Measurements from ENCODE around the gene RNF166. TPM values are rescaled to one million over a fixed set of nuclear protein-coding genes. Genes with fewer than 3 reads are reported as not detected.

RNF166 gene
- total and polyA plus RNA-seq, 2 donors (not counting 1 experiment from before 2014, with no cell fraction given) = 6.6 to 9.7 TPM

GRCh38 chr16:88713568-88714419, 7.6 kb upstream of the RNF166 start:
- no peaks in the 10 kb centered on the region for H3K27me3 ChIP-seq (ENCODE audit: control insufficient read depth, insufficient read depth, low read length)
- no peak overlapping the region for H3K4me2 ChIP-seq (ENCODE audit: extremely low read depth, insufficient read depth, low read length)
- TF ChIP-seq CTCF (conservative IDR thresholded peaks at IDR 0.05 in 1 of 2, IDR thresholded peaks at IDR 0.05 in 1 of 2; ENCODE audit: low read depth in 1 of 2, low read length in 2 of 2) (no peak), EZH2 (IDR thresholded peaks at IDR 0.05; ENCODE audit: low read length, missing control alignments) (no peak)
- H4K20me1 ChIP-seq (ENCODE audit: control insufficient read depth, extremely low read depth, insufficient read depth, low read length) = no peaks in the 10 kb centered on the region
- no peak overlapping the region for H3K4me3 ChIP-seq (replicated peaks in 1 of 4; ENCODE audit: control extremely low read depth in 1 of 4, insufficient read depth in 1 of 4, low read depth in 3 of 4, low read length in 4 of 4)
- H3K4me1 ChIP-seq (ENCODE audit: control insufficient read depth, extremely low read depth, insufficient read depth, low read length) = no peaks in the 10 kb centered on the region
- peaks cover 7% of the 10 kb centered on the region for H3K79me2 ChIP-seq (ENCODE audit: control insufficient read depth, insufficient read depth, low read length)
- H3K27ac ChIP-seq (ENCODE audit: insufficient read depth, low read length) = no peak overlapping the region
- H3K9ac ChIP-seq (ENCODE audit: insufficient read depth, low read length) = no peak overlapping the region
- H3K9me3 ChIP-seq (ENCODE audit: control insufficient read depth, insufficient read depth, low read depth, low read length) = no peaks in the 10 kb centered on the region
- H2AFZ ChIP-seq (ENCODE audit: low read length) = no peak overlapping the region
- H3K36me3 ChIP-seq (ENCODE audit: control insufficient read depth, insufficient read depth, low read length) = peaks cover 37% of the 10 kb centered on the region
- DNase-seq (ENCODE audit: low read depth in 2 of 2) = peak; percentile 28 to 33

- TF ChIP-seq EZH2 (IDR thresholded peaks at IDR 0.05; ENCODE audit: low read length, missing control alignments) = no peak
- TF ChIP-seq CTCF (conservative IDR thresholded peaks at IDR 0.05 in 1 of 2, IDR thresholded peaks at IDR 0.05 in 1 of 2; ENCODE audit: low read depth in 1 of 2, low read length in 2 of 2) = no peak
- Histone ChIP-seq H3K27ac (ENCODE audit: insufficient read depth, low read length) (no peak overlapping the region), H3K36me3 (ENCODE audit: control insufficient read depth, insufficient read depth, low read length) (peaks cover 35% of the 10 kb centered on the region), H3K9me3 (ENCODE audit: control insufficient read depth, insufficient read depth, low read depth, low read length) (no peaks in the 10 kb centered on the region), H3K4me3 (replicated peaks in 1 of 4; ENCODE audit: control extremely low read depth in 1 of 4, insufficient read depth in 1 of 4, low read depth in 3 of 4, low read length in 4 of 4) (no peak overlapping the region), H3K79me2 (ENCODE audit: control insufficient read depth, insufficient read depth, low read length) (peaks cover 14% of the 10 kb centered on the region), H4K20me1 (ENCODE audit: control insufficient read depth, extremely low read depth, insufficient read depth, low read length) (no peaks in the 10 kb centered on the region), H3K4me2 (ENCODE audit: extremely low read depth, insufficient read depth, low read length) (no peak overlapping the region), H2AFZ (ENCODE audit: low read length) (no peak overlapping the region), H3K27me3 (ENCODE audit: control insufficient read depth, insufficient read depth, low read length) (no peaks in the 10 kb centered on the region), H3K4me1 (ENCODE audit: control insufficient read depth, extremely low read depth, insufficient read depth, low read length) (no peaks in the 10 kb centered on the region), H3K9ac (ENCODE audit: insufficient read depth, low read length) (no peak overlapping the region)
- no peak for DNase-seq (ENCODE audit: low read depth in 2 of 2)
Measured at GRCh38 chr16:88713054-88713453, 6.8 kb upstream of the RNF166 start.

GRCh38 chr16:88712362-88712979, 6.3 kb upstream of the RNF166 start:
- no peak overlapping the region for H3K4me3 ChIP-seq (replicated peaks in 1 of 4; ENCODE audit: control extremely low read depth in 1 of 4, insufficient read depth in 1 of 4, low read depth in 3 of 4, low read length in 4 of 4)
- H3K9me3 ChIP-seq (ENCODE audit: control insufficient read depth, insufficient read depth, low read depth, low read length) = no peaks in the 10 kb centered on the region
- no peaks in the 10 kb centered on the region for H3K4me1 ChIP-seq (ENCODE audit: control insufficient read depth, extremely low read depth, insufficient read depth, low read length)
- H4K20me1 ChIP-seq (ENCODE audit: control insufficient read depth, extremely low read depth, insufficient read depth, low read length) = no peaks in the 10 kb centered on the region
- H3K4me2 ChIP-seq (ENCODE audit: extremely low read depth, insufficient read depth, low read length) = no peak overlapping the region
- no peaks in the 10 kb centered on the region for H3K27me3 ChIP-seq (ENCODE audit: control insufficient read depth, insufficient read depth, low read length)
- DNase-seq (ENCODE audit: low read depth in 2 of 2) = no peak
- H2AFZ ChIP-seq (ENCODE audit: low read length) = no peak overlapping the region
- peaks cover 17% of the 10 kb centered on the region for H3K79me2 ChIP-seq (ENCODE audit: control insufficient read depth, insufficient read depth, low read length)
- H3K36me3 ChIP-seq (ENCODE audit: control insufficient read depth, insufficient read depth, low read length) = peaks cover 35% of the 10 kb centered on the region
- H3K9ac ChIP-seq (ENCODE audit: insufficient read depth, low read length) = no peak overlapping the region
- TF ChIP-seq EZH2 (IDR thresholded peaks at IDR 0.05; ENCODE audit: low read length, missing control alignments) (no peak), CTCF (conservative IDR thresholded peaks at IDR 0.05 in 1 of 2, IDR thresholded peaks at IDR 0.05 in 1 of 2; ENCODE audit: low read depth in 1 of 2, low read length in 2 of 2) (no peak)
- H3K27ac ChIP-seq (ENCODE audit: insufficient read depth, low read length) = no peak overlapping the region
